Measurements from ENCODE around the gene PCNX4. TPM values are rescaled to one million over a fixed set of nuclear protein-coding genes. Genes with fewer than 3 reads are reported as not detected.

Gene PCNX4
- total RNA-seq, 1 experiment from 2014 or later: 117 TPM

DNA sequence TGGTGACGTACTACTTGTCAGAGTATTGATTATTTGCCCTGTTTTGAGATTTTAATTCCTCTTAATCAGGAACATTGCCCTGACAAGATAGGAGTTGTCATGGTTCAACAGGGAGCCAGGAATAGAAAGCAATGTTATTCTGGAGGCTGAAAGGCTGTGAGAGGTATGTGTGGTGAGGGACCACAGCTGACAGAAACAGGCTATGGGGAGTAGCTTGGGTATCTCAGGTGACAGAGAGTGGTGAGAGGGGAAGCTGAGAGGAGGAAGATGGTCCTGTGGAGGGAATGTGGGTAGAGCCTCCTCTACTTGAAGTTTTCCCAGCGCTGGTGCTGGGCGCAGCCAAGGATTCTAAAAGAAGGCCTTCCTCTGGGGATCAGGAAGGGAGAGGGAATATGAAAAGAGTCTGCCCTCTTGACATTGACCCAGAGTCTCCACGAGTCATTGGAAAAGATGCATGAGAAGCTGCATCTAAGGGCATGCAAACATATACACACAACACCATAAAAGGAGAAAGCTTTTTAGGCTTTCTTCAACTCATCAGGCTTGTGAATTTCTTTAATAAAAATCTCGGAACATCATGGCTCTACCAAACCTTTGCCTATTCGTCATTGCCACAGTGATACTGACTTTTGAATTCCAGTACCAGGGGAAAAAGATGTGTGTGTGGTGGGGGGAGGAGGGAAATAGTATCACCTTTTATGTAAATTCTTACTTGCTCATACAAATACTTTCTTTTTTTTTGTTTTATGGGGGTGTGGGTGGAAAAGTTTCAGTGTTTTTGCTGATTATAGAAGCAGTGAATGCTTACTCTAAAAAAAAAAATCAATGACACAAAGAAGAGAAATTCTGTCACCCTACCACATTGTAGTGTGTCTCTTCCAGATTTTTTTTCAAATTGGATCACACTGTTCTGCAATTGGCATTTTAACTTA lies 113.4 kb downstream of the PCNX4 start:
- intact Hi-C loops (cut with micrococcal nuclease): no loop called here
- 0 out of 2 replicates have a peak, but pooled peaks cover 4% of the 10 kb centered on the region for H3K9me2 ChIP-seq (replicated peaks; ENCODE audit: low read length)
- no peak for ATAC-seq
- H3K4me1 ChIP-seq (ENCODE audit: insufficient read depth, low read length): no peaks in the 10 kb centered on the region
- no peaks in the 10 kb centered on the region for H3K9me3 ChIP-seq (ENCODE audit: low read length)
- ChIA-PET POLR2A (ENCODE audit: unreplicated experiment) (no interaction called here), CTCF (no interaction called here)
- TF ChIP-seq EZH2 (IDR thresholded peaks at IDR 0.05; ENCODE audit: low read length, unreplicated experiment) (no peak), EZH2phosphoT487 (IDR thresholded peaks at IDR 0.05; ENCODE audit: borderline replicate concordance, low read length) (no peak)
- TF ChIP-seq, protein P1, sequence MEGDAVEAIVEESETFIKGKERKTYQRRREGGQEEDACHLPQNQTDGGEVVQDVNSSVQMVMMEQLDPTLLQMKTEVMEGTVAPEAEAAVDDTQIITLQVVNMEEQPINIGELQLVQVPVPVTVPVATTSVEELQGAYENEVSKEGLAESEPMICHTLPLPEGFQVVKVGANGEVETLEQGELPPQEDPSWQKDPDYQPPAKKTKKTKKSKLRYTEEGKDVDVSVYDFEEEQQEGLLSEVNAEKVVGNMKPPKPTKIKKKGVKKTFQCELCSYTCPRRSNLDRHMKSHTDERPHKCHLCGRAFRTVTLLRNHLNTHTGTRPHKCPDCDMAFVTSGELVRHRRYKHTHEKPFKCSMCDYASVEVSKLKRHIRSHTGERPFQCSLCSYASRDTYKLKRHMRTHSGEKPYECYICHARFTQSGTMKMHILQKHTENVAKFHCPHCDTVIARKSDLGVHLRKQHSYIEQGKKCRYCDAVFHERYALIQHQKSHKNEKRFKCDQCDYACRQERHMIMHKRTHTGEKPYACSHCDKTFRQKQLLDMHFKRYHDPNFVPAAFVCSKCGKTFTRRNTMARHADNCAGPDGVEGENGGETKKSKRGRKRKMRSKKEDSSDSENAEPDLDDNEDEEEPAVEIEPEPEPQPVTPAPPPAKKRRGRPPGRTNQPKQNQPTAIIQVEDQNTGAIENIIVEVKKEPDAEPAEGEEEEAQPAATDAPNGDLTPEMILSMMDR (conservative IDR thresholded peaks at IDR 0.05; ENCODE audit: low read depth, low read length): no peak
- H4K20me1 ChIP-seq (ENCODE audit: low read length): no peaks in the 10 kb centered on the region
- H3K27me3 ChIP-seq (ENCODE audit: low read length): peaks cover 56% of the 10 kb centered on the region
- DNase-seq: no peak
- no peak overlapping the region for H3K9ac ChIP-seq (ENCODE audit: low read length)
- no peak overlapping the region for H2AFZ ChIP-seq (ENCODE audit: low read length)
- no peak overlapping the region for H3K4me2 ChIP-seq (ENCODE audit: low read length)
- no peak overlapping the region for H3K4me3 ChIP-seq (ENCODE audit: low read length)
- H3F3A ChIP-seq (ENCODE audit: low read length, unreplicated experiment): no peaks in the 10 kb centered on the region
- H3K27ac ChIP-seq (ENCODE audit: low read length): no peak overlapping the region
- no TSS peak for BruUV-seq (replicated peaks)
- no peaks in the 10 kb centered on the region for H3K79me2 ChIP-seq (ENCODE audit: low read length)
- no peaks in the 10 kb centered on the region for H3K36me3 ChIP-seq (ENCODE audit: low read depth, low read length)

DNA sequence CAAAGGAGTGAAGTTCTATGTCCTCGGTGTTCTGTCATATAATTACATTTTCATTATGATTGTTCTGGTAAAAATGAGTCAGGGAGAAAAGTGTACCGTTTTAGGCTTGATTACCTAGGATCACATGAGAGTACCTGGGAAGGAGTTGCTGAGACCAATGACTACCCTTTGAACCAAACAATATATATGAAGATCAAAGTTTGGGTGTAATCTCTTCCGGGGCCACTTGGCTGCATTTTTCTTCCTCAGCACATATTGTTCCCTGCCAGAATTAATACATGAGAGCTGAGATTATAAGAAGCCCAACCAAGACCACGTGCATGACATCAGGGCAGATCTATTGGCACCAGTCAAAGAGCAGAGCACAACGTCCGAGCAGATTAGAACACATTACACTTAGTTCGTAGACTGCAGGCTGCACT lies 114.5 kb downstream of the PCNX4 start:
- ATAC-seq (no peak), DNase-seq (no peak)
- H3K27ac ChIP-seq (ENCODE audit: low read length): no peak overlapping the region
- 0 out of 2 replicates have a peak, but pooled peaks cover 4% of the 10 kb centered on the region for H3K9me2 ChIP-seq (replicated peaks; ENCODE audit: low read length)
- H3K36me3 ChIP-seq (ENCODE audit: low read depth, low read length): no peaks in the 10 kb centered on the region
- ChIA-PET POLR2A (ENCODE audit: unreplicated experiment) (no interaction called here), CTCF (no interaction called here)
- no peak overlapping the region for H3K4me2 ChIP-seq (ENCODE audit: low read length)
- no peak for TF ChIP-seq EZH2 (IDR thresholded peaks at IDR 0.05; ENCODE audit: low read length, unreplicated experiment)
- no peak for TF ChIP-seq EZH2phosphoT487 (IDR thresholded peaks at IDR 0.05; ENCODE audit: borderline replicate concordance, low read length)
- TF ChIP-seq, protein P1 (conservative IDR thresholded peaks at IDR 0.05; ENCODE audit: low read depth, low read length): no peak
- intact Hi-C loops (cut with micrococcal nuclease): no loop called here
- H3K27me3 ChIP-seq (ENCODE audit: low read length): peaks cover 56% of the 10 kb centered on the region
- H3K79me2 ChIP-seq (ENCODE audit: low read length): no peaks in the 10 kb centered on the region
- H3K4me3 ChIP-seq (ENCODE audit: low read length): no peak overlapping the region
- H4K20me1 ChIP-seq (ENCODE audit: low read length): no peaks in the 10 kb centered on the region
- no peak overlapping the region for H2AFZ ChIP-seq (ENCODE audit: low read length)
- no TSS peak for BruUV-seq (replicated peaks)
- no peaks in the 10 kb centered on the region for H3K9me3 ChIP-seq (ENCODE audit: low read length)
- H3F3A ChIP-seq (ENCODE audit: low read length, unreplicated experiment): no peaks in the 10 kb centered on the region
- no peak overlapping the region for H3K9ac ChIP-seq (ENCODE audit: low read length)
- H3K4me1 ChIP-seq (ENCODE audit: insufficient read depth, low read length): no peaks in the 10 kb centered on the region

Data from PC-3 (cell line).